Measurements from ENCODE around the gene AHDC1. TPM values are rescaled to one million over a fixed set of nuclear protein-coding genes. Genes with fewer than 3 reads are reported as not detected.

AHDC1 gene
- total RNA-seq, 1 donor from 2014 or later: 205 TPM

DNA sequence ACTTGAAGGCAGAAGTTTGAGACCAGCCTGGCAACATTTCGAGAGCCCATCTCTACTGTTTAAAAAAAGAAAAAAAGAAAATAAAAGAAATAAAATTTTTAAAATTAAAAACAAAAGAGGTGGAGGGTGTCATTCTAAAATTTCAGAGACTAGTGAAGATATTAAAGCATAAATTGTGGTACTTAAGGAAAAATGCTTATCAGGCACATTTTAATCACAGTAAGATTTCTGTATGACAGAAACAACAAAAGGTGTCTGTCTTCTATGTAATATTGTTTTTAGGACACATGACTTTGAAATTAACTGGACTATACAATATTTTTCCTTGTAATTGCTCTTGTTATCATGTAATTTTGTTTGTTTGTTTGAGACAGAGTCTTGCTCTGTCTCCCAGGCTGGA is 118.6 kb downstream of the AHDC1 start:
- Histone ChIP-seq H3K4me1 (peaks cover 6 to 27% of the 10 kb centered on the region in 2 donors), H3K36me3 (no peaks in the 10 kb centered on the region)
- intact Hi-C loops (cut with DNase I): no loop called here

More for the DNA sequence above, 118.6 kb downstream of the AHDC1 start:
- Histone ChIP-seq H3K9me3 (no peaks in the 10 kb centered on the region), H3K27me3 (no peaks in the 10 kb centered on the region), H3K4me3 (no peak overlapping the region), H3K27ac (no peak overlapping the region)
- DNase-seq (ENCODE audit: low spot score in 2 of 2): no peak
- TF ChIP-seq, protein P1, sequence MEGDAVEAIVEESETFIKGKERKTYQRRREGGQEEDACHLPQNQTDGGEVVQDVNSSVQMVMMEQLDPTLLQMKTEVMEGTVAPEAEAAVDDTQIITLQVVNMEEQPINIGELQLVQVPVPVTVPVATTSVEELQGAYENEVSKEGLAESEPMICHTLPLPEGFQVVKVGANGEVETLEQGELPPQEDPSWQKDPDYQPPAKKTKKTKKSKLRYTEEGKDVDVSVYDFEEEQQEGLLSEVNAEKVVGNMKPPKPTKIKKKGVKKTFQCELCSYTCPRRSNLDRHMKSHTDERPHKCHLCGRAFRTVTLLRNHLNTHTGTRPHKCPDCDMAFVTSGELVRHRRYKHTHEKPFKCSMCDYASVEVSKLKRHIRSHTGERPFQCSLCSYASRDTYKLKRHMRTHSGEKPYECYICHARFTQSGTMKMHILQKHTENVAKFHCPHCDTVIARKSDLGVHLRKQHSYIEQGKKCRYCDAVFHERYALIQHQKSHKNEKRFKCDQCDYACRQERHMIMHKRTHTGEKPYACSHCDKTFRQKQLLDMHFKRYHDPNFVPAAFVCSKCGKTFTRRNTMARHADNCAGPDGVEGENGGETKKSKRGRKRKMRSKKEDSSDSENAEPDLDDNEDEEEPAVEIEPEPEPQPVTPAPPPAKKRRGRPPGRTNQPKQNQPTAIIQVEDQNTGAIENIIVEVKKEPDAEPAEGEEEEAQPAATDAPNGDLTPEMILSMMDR (IDR thresholded peaks at IDR 0.05): no peak

Other genes with a start within 250 kb of the AHDC1 start
- gene MAP3K6, start 237.2 kb downstream of the AHDC1 start, total RNA-seq: 164 TPM
- 13.2 TPM for gene FCN3, start 229.3 kb downstream of the AHDC1 start, total RNA-seq
- gene CD164L2, start 220.8 kb downstream of the AHDC1 start, total RNA-seq: not detected
- gene GPR3, start 211.5 kb downstream of the AHDC1 start, total RNA-seq: 2.0 TPM
- gene WASF2, start 114.0 kb downstream of the AHDC1 start, total RNA-seq: 70.4 TPM
- gene FGR, start 31.0 kb upstream of the AHDC1 start, total RNA-seq: 10.4 TPM
- gene IFI6, start 68.0 kb upstream of the AHDC1 start, total RNA-seq: 238 TPM
- gene FAM76A, start 121.8 kb upstream of the AHDC1 start, total RNA-seq: 3.4 TPM
- gene STX12, start 169.1 kb upstream of the AHDC1 start, total RNA-seq: 91.9 TPM
- gene PPP1R8, start 226.6 kb upstream of the AHDC1 start, total RNA-seq: 7.1 TPM